ENCODE results near the gene RALGAPA1. TPM values are rescaled to one million over a fixed set of nuclear protein-coding genes. Genes with fewer than 3 reads are reported as not detected.

The RALGAPA1 gene
- total RNA-seq, 2 experiments from 2014 or later, result 24.1 to 24.7 TPM

GRCh38 chr14:35512765-35513164 is 296.3 kb downstream of the RALGAPA1 start:
- no peak for DNase-seq
- H3K4me3 Mint-ChIP-seq, result no peak overlapping the region
- H3K27ac Mint-ChIP-seq, result no peak overlapping the region
- no peaks in the 10 kb centered on the region for H3K36me3 Mint-ChIP-seq
- no peaks in the 10 kb centered on the region for H3K4me1 Mint-ChIP-seq
- no peaks in the 10 kb centered on the region for H3K9me3 Mint-ChIP-seq
- H3K27me3 Mint-ChIP-seq, result peaks cover 3% of the 10 kb centered on the region

- H3K36me3 Mint-ChIP-seq, result no peaks in the 10 kb centered on the region
- H3K27ac Mint-ChIP-seq, result no peak overlapping the region
- H3K4me1 Mint-ChIP-seq, result no peaks in the 10 kb centered on the region
- no peak overlapping the region for H3K4me3 Mint-ChIP-seq
- H3K27me3 Mint-ChIP-seq, result peaks cover 3% of the 10 kb centered on the region
- no peak for DNase-seq
- H3K9me3 Mint-ChIP-seq, result no peaks in the 10 kb centered on the region
Measured at GRCh38 chr14:35509846-35510245, 299.2 kb downstream of the RALGAPA1 start.

DNA sequence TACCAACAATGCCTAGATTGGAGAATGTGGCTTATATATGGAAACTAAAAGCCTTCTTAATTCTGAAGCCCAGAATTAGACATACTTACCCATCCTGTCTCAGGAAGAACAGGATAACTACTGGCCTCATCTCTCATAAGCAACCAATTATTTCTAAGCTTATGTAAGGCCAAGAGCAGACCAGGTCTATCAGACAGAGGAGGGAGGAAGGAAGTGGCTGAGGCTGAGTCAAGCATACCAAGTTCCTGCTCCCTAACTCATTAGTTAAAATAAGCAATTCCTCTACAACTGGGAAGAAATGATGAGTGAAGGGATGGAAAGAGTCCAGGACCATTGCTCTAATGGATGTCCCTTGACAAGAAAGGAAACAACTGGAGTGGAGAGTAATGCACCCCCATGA is 302.2 kb downstream of the RALGAPA1 start:
- no peaks in the 10 kb centered on the region for H3K9me3 Mint-ChIP-seq
- peaks cover 8% of the 10 kb centered on the region for H3K27me3 Mint-ChIP-seq
- H3K4me3 Mint-ChIP-seq, result no peak overlapping the region
- no peaks in the 10 kb centered on the region for H3K4me1 Mint-ChIP-seq
- H3K27ac Mint-ChIP-seq, result no peak overlapping the region
- no peak for DNase-seq
- no peaks in the 10 kb centered on the region for H3K36me3 Mint-ChIP-seq

GRCh38 chr14:35506461-35506860 is 302.6 kb downstream of the RALGAPA1 start:
- no peaks in the 10 kb centered on the region for H3K4me1 Mint-ChIP-seq
- DNase-seq, result no peak
- H3K27me3 Mint-ChIP-seq, result peaks cover 12% of the 10 kb centered on the region
- H3K27ac Mint-ChIP-seq, result no peak overlapping the region
- no peak overlapping the region for H3K4me3 Mint-ChIP-seq
- no peaks in the 10 kb centered on the region for H3K36me3 Mint-ChIP-seq
- H3K9me3 Mint-ChIP-seq, result no peaks in the 10 kb centered on the region

GRCh38 chr14:35504260-35504659 is 304.8 kb downstream of the RALGAPA1 start:
- no peaks in the 10 kb centered on the region for H3K4me1 Mint-ChIP-seq

GRCh38 chr14:35503646-35504045 is 305.4 kb downstream of the RALGAPA1 start:
- Mint-ChIP-seq H3K36me3 (no peaks in the 10 kb centered on the region), H3K27ac (no peak overlapping the region), H3K4me3 (no peak overlapping the region), H3K27me3 (peaks cover 25% of the 10 kb centered on the region), H3K9me3 (peaks cover 10% of the 10 kb centered on the region), H3K4me1 (no peaks in the 10 kb centered on the region)
- DNase-seq, result no peak

More at GRCh38 chr14:35504260-35504659, 304.8 kb downstream of the RALGAPA1 start:
- Mint-ChIP-seq H3K9me3 (peaks cover 6% of the 10 kb centered on the region), H3K27ac (no peak overlapping the region), H3K36me3 (no peaks in the 10 kb centered on the region), H3K27me3 (peaks cover 21% of the 10 kb centered on the region), H3K4me3 (no peak overlapping the region)
- DNase-seq, result no peak

DNA sequence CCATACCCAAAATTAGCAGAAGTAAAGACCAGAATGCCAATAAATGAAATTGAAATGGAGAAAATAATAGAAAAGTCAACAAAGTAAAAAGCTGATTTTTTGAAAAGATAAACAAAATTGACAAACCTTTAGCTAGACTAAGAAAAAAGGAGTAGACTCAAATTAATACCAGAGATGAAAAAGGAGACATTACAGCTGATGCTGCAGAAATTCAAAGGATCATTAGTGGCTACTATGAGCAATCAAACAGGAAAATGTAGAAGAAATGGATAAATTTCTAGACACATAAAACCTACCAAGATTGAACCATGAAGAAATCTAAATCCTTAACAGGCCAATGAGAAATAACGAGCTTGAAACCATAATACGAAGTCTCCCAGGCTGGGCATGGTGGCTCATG is 309.9 kb downstream of the RALGAPA1 start:
- H3K4me3 Mint-ChIP-seq, result no peak overlapping the region
- H3K4me1 Mint-ChIP-seq, result no peaks in the 10 kb centered on the region
- DNase-seq, result no peak
- H3K27ac Mint-ChIP-seq, result no peak overlapping the region
- no peaks in the 10 kb centered on the region for H3K36me3 Mint-ChIP-seq
- peaks cover 52% of the 10 kb centered on the region for H3K27me3 Mint-ChIP-seq
- peaks cover 10% of the 10 kb centered on the region for H3K9me3 Mint-ChIP-seq

- Mint-ChIP-seq H3K9me3 (peaks cover 17% of the 10 kb centered on the region), H3K4me3 (no peak overlapping the region), H3K36me3 (peaks cover 7% of the 10 kb centered on the region), H3K27me3 (peaks cover 45% of the 10 kb centered on the region), H3K27ac (no peak overlapping the region), H3K4me1 (no peaks in the 10 kb centered on the region)
- DNase-seq, result no peak
Measured at GRCh38 chr14:35495278-35495677, 313.8 kb downstream of the RALGAPA1 start.

DNA sequence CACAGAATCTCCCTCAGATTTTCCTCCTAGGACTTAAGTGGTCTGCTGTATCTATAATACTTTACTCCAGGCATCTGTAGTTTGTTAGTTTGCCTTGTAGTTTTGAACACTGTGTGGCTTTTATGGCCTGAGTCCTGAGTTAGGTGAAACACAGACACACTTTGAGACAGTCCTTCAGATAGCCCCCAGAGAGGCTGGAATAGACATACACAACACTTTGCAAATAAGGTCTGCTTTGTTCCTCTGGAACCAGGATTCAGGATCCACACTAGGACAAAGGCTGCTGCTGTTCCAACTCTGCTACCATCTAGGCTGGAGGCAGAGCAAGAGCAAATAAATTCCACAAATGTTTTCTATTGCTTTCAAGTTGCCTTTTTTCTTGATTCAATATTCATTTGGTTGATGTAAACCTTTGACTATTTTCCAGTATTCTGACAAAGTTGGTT is 316.5 kb downstream of the RALGAPA1 start:
- Mint-ChIP-seq H3K27me3 (peaks cover 22% of the 10 kb centered on the region), H3K4me3 (no peak overlapping the region), H3K9me3 (peaks cover 9% of the 10 kb centered on the region), H3K27ac (no peak overlapping the region), H3K36me3 (peaks cover 7% of the 10 kb centered on the region), H3K4me1 (no peaks in the 10 kb centered on the region)
- DNase-seq, result no peak

Other genes starting within 250 kb of the RALGAPA1 start
- 1 to 10 TPM; 8.3 to 8.8 TPM for gene BRMS1L, start 17.0 kb upstream of the RALGAPA1 start, total RNA-seq